Measurements from ENCODE around the gene CDK2AP2.
"Not testable (repeated sequence)": the region's sequence is repeated elsewhere in the genome, so short reads cannot be mapped to it uniquely, and the experiment has no call there.

The CDK2AP2 gene

DNA sequence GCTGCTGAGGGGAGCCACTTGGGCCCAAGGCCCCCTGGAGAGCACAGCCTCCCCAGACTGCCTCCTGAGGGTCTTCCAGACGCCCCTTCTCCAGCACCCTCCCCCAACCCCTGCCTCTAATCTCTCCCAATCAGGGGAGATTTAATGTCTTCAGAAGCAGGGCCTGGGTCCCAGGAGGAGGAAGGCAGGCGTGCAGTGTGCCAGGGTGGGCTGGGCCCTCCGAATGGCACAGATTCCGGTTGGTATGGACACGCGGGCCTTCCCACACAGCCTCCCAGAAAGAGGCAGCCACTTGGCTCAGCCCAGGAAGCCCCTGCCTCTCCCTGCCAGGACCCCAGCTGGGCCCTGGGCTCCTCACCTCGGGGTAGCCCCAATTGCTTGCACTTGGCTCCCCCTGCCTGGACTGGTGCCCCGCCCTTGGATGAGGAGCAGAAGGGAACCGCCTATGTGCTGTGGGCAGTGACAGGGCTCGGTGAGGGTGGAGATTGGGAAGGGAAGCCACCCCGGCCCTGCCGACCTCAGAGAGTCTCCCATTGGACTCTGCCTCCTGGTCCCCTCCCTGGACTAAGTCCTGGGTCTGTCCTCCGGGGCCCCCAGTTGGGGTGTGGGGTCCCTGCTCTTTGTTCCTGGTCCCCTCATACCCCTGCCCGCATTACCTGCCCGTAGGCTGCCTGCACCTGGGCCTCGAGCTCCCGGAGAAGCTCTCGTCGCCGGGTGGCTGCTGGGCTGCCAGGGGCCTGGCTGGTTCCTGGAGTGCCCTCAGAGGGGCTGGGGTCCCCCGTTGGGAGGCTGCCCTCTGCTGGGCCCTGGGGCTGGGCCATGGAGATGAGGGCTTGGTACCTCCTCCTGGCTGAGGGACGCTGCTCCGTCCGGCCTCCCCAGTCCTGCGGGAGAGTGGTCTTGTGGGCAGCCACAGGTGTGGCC is 15.9 kb upstream of the CDK2AP2 start:
- DNase-seq: no peak

DNA sequence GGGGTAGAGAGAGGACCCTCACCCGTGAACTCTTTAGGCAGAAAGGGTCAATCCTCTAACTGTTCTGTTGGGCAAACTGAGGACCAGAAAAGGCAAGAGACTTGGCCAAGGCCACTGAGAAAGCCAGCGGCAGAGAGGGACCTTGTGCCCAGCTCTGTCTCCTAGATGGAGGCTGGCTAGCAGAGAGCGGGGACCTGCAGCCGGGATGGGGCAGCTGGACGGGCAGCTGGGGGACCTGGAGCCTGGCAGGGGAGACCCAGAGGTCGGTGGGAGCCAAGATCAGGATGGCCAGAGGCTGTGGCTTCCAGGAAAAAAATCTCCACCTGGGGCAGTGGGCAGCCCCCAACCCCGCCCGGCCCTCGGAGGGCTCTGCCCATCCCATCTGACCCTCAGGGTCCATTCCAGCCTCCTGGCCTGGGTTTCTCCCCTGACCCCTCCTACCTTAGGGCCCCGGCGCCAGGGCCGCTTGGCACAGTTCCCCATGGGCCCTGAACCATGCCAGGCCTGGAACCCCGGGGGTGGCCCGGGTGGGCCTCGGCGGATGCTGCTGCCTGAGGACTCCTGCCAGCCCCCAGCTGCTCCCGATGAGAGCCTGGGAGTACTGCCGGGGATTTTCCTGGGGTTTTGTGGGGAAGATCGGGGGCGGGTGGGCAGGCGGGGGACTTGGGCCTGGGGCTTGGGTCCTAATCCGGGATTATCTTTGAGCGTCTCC is 15.0 kb upstream of the CDK2AP2 start, which contains the start of gene CABP2:
Gene CABP2 (minus strand): TSS at position 603 of the 712 bp plus-strand sequence. CDS start 120 bp downstream, at position 483.
- no peak for DNase-seq

DNA sequence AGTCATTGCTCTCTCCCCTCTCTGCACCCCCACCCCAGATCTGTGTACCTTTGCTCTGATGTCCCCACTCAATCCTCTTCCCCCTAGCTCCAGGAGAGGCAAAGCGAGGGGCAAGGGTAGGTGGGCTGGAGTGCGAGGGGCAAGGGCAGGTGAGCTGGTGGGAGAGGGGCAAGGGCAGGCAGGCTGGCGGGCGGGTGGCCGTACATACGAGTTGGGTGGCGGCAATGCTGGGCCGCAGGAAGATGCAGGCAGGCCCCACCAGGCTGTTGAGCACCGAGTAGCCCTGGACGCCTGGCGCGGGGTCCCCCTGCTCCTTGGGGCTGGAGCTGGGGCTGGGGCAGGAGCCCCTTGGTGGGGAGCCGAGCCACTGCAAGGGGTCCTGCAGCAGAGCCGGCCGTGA is 14.4 kb upstream of the CDK2AP2 start:
- DNase-seq: no peak

DNA sequence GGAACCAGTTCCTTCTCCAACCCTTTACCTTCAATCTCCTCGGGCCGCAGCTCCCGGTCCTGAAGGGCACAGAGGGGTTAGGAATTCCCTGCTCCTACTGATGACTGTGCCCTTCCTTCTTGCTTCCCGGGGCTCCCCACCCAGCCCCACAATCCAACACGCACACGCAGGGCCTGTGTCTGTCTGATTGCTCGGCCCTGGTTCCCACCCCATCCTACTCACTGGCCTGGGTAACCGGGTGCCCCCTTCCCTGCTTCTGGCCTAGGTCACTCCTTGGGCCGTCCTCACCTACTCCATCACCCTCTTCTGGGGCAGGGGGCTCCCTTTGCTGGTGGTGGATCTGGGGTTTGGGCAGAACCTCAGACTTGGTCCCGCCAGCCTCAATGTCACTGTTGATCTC is 14.0 kb upstream of the CDK2AP2 start:
- no peak for DNase-seq

DNA sequence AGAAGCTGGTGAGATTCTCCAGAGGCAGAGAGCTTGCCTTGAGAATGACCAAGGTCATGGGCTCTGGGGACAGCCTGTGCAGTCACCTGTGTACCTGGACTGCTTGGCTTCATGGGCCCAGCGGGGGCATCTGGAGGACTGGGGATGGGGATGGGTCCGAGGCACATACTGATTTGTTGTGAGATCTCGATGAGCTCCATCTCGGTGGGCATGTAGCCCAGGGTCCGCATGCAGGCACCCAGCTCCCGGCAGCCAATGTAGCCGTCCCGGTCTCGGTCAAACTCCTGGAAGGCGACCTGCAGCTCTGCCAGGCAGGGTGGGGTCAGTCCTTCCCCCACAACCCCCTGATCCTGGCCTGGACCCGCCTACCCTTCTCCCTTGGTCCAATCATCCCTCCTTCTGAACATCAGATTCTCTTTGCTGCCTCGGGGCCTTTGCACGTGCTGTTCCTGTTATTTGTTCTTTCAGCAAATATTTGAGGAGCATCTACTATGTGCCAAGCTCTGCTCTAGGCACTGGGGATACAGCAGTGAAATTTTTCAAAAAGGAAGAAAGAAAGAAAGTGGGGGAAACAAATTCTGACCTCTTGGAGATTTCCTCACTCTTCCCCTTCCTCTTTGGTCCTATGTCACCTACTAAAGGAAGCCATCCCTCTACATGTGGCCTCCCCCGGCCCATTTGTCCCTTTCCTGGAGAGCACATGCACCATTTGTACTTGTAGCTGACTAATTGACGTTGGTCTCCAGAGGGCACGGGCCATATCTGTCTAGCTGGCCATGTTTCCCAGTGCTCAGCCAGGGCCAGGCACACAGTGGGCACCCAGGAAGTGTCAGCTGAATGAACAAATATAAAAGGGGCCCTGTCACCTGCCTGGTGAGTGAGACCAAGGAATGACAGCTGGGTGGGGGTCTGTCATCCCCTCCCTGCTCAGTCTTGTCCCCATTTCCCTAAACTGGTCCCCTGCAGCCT is 13.2 kb upstream of the CDK2AP2 start:
- no peak for DNase-seq

DNA sequence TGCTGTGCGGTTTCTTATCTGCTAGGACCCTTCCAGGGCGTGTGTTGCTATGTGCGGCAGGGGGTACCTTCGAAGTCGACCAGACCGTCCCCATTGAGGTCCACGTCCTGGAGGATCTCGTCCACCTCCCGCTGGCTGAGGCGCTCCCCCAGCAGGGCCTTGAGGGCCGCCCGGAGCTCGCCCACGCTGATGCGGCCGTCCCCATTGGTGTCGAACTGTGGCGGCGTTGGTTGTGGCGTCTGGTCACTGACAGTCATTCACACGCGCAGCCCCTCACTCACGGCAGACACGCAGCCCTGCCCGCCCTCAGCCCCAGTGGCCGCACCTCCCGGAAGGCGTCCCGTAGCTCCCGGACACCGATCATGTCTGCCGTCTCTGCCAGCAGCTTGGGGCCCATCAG is 11.8 kb upstream of the CDK2AP2 start:
- no peak for DNase-seq

DNA sequence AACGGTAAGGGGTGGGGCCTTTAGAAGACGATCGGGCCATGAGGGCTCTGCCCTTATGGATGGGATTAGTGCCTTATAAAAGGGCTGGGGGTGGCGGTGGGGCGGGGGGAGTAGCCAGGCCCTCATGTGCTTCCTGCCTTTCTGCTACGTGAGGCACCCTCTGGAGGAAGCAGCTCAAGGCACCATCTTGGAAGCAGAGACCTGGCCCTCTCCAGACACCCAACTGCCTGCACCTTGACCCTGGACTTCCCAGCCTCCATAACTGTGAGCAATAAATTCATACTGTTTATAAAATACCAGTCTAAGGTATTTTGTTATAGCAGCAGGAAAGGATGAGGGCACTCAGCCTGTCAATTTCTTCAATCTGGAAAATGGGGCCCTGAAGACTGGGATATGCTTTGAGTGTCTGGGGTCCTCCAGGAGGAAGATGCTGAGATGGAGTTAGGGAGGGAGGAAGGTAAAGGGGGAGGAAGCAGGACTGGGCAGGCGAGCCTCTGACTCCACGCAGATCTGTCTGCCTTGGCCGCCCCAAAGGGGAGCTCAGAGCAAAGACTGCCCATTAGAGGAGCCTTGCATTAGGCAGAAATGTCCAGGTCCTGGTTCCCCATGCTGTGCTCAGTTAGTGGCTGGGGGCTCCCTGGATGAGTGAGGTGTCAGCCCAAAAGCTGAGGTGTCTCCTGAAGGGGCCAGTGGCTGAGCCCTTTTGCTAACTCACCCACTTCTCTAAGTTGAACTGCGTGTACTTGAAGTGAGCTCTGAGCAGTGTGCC is 10.0 kb upstream of the CDK2AP2 start:
- DNase-seq: no peak

DNA sequence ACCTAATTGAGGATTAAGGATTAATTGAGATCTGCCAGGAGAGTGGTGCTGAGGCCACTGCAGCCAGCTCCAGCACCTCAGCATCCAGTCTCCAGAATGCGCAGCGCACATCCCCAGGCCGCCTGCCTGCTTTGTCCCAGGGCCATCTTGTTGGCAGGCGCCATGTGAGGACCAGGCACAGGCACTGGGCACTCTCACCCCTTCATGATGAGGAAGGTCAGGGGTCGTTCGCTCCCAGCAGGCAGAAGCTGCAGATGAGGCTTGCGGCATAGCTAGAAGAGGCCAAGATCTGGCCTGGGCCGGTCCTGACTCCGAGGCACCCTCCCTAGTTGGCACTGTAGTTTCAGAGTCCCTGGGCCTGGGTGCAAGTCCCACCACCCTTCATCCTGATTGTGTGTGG is 8.8 kb upstream of the CDK2AP2 start:
- no peak for DNase-seq

DNA sequence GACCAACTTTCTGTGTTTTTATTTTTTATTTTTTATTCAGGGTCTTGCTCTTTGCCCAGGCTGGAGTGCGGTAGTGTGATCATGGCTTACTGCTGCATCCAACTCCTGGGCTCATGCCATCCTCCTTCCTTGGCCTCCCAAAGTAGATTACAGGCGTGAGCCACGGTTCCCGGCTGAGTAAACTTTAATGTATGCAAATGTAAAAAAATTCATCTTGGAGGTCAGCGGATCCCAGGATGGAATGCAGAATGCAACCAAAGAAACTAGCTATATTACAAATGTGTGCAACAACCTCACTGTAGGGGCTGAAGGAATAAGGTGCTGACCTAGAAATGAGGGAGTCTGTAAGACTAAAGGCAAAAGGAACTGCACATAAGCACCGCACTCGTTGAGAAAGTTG is 6.2 kb upstream of the CDK2AP2 start:
- DNase-seq: no peak

DNA sequence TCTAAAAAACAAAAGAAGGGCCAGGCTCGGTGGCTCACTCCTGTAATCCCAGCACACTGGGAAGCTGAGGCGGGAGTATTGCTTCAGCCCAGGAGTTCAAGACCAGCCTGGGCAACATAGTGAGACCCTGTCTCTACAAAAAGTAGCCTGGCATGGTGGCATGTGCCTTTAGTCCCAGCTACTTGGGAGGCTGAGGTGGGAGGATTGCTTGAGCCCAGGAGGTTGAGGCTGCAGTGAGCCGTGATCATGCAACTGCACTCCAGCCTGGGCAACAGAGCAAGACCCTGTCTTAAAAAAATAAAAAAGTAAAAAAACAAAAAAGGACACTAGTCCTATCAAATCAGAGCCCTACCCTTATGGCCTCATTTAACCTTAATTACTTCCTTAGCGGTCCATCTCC is 3.6 kb upstream of the CDK2AP2 start:
- DNase-seq: not testable (repeated sequence)

DNA sequence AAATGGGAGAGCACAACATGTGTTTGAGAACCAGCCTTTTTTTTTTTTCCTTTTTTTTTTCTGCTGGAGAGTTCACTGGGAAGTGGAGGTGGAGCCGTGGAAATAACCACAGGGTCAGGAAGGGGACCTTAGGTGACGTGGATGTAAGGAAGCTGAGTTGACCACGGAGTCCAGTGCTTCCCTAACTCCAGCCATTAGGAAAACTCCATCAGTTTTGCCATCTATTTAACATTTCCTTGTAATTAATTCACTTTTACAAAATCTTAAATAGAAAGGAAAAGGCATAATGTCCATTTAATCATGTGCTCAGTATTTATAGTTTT is 2.0 kb upstream of the CDK2AP2 start:
- DNase-seq: no peak

DNA sequence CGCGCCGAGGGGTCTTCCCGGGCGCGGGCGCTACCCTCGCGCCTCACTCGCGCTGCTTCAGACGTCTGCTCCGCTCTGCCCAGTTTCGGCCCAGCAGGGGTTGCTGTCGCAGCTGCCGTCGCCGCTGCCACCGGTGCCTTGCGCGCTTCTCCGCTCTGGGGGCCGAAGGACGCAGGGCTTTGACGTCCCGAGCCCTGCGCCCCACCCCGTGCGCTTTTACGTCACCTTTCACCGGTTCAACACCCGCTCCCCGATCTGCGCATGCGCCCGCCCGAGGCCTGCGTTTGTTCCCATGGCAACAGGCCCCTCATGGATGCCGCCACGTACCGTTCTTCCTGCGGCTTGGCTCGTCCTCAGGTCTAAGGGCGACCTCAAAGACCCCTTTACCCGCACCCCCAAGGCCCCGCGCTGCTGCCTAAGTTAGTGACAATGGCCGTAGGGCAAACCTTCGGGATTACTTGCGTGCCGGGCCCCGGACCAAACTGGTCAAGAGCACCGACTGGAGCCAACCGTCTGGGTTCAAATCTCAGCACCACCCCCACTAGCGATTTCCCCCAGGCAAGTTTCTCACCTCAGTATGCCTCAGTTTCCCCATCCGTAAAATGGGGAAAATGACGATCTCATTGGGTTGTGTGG is 642 bp upstream of the CDK2AP2 start:
- peak; percentile 98 for DNase-seq

DNA sequence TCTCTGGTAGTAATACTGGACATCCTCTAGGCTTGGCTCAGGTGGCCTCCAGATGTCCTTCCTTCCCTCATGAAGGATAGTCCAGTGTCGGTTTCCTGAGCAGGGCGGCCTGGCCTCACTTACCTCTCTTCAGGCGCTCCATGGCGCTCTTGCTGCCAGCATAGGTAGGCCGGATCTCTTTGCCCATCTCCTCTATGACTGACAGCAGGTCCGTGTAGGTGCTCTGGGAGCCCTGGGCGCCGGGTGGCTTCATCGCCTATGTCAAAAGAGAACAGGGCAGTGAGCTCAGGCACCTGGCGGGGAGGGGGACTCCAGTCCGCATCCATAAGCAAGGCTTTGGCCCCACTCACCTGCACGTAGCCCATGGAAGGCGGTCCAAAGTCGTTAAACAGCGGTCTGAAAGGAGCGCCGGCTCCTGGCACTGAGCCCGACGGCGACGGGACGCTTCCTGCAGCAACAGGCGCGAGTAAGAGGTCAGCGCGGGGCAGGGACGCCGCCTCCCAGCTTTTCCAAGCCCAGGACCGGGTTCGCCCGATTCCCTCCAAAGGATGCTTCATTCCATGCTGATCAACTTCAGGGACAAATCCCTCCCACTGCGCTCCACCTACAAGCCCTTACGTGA is 609 bp downstream of the CDK2AP2 start:
- no peak for DNase-seq

DNA sequence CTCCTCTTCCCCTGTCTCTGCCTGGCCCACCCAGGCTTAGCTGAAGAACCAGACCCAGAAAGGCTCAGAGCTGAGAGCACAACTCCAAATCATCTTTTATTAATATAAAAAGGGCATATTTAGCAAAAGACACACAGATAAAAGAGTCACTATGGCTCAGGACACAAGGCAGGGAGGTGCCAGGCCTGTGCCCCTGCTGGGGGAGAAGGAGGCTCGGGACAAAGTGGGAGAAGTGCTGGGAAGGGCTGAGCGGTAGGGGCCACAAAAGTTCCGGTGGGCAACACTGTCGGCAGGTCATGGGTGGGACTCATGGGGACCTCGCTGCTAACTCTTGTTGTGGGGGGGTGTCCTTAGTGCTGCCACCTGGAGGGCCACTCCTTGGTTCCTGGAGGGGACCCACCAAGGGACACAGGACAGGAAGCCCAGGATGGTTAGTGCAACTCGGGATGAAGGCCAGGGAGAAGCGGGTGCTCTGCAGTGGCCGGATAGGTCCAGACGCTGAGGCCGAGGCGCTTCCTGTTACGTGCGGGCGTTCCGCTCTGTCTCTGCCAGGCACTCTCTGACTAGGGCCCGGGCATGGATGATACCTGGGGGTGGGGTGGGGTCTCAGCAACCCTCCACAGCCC is 1.4 kb downstream of the CDK2AP2 start:
- DNase-seq: no peak

DNA sequence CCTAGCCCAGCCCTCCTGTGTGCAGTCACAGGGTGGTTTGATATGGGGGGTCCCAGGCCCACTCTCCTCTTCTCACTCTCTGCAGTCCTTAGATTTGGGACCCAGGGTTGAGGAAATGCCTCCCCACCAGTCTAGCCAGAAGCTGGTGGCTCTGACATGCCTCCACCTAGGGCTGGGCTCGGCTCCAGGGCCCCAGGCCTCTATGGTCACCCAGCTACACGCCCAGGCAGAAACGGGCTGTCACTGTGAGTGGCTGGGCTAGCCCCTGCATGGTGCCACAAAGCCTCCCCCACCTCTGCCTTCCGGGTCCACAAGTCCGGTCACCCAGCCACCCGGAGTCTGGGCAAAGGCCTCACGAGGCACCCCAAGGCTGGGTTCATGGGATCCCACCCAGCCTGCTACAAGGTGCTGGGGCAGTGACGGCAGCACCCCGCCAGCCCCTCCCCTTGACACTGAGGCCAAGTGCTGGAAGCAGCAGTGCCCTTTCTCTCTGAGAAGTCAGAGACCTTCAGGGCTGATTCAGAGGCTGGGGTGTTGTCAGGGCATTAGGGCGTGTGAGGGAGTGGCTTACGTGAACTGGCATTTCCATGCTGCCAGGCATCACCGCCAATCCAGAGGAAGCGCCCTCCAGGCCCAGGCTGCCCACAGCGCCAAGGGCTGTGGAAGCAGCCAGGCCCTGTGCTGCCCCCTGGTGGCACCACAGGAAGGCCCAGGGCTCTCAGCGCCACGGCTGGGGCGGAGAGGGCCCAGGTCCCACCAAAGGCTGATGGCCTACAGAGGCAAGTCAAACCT is 2.2 kb downstream of the CDK2AP2 start:
- peak; percentile 95 for DNase-seq

DNA sequence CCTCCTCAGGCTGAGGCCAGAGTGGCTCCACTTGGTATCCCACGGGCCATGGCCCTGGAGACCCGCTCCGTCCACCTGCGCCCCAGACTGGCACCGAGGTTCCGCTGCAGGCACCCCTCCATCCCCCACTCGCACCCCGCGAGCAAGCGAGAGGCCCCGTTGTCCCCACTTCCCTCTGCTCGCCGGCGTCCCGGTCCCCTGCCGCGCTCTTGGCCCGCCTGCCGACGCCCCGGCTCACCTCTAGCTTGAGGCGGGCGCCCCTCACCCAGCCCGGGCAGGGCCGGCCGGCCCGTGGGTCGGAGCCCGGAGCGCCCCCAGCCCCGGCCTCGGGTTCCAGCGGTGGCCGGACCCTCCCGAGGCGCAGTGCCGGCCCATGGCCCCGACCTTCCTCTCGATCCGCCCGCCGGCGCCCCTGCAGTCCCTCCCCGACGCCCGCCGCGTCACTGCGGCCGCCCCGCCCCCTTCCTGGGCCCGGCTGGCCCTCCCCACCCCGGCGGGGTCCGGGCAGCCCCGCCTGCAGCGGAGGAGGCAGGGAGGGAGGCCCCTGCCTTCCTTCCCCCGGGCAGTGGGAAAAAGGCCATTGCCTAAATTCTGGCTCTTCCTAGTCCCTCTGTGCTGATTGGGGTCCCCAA is 2.9 kb downstream of the CDK2AP2 start, which contains the start of gene PITPNM1:
Gene PITPNM1 (minus strand): TSS at position 414 of the 632 bp plus-strand sequence. CDS start 1,183 bp downstream, outside the sequence.
- peak; percentile 91 for DNase-seq

DNA sequence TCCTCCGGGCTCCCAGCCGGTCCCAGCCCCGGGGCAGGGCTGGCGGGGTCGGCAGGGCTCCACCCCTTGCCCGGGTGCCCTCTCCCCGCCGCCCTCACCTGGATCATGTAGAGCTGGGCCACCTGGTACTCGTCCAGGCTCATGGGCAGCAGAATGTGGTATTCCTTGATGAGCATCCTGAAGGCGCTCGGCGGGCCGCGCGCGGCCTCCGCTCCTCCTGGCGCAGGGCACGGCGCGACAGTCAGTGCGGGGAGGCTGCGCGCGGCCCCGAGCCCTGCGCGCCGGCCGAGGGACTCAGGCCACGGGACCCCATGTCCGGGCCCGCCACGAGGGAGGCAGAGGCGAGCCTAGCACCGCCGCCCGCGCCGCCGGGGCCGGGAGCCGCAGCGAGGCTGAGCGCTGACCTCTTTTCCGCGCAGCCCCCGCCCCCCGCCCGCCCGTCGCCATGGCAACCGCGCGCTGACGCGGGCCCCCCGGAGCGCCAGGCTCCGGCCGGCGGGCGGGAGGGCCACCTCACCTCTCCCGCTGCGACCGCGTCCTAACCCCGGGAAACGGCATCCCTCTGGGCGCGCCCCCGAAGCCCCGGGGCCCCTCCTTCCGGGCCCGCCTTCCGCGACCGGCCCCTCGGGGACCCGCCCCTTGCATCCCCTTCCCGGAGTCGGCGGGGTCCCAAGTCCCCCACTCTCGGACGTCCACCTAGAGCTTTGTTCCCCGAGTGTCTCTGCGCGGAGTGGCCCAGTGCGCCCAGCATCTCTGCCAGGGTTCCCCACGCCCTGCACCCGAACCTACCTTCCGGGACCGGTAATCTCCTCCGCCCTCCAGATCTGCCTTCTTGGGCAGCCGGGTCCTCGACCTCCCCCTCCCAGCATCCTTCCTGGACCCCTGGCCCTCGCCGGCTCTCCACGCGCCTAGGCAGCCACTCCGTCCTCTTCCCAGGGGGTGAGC is 3.7 kb downstream of the CDK2AP2 start:
- DNase-seq: peak; percentile 86
